Measurements from ENCODE around the gene IGSF21.

The IGSF21 gene

GRCh38 chr1:18376661-18377060 is 269.1 kb downstream of the IGSF21 start:
- no peak for DNase-seq

GRCh38 chr1:18380288-18380687 is 272.7 kb downstream of the IGSF21 start:
- DNase-seq = no peak

GRCh38 chr1:18384059-18384458 is 276.5 kb downstream of the IGSF21 start:
- no peak for DNase-seq

- DNase-seq = no peak
Measured at GRCh38 chr1:18384471-18384870, 276.9 kb downstream of the IGSF21 start.

GRCh38 chr1:18385239-18385790 is 277.7 kb downstream of the IGSF21 start:
- DNase-seq = no peak

- DNase-seq = no peak
Measured at GRCh38 chr1:18386591-18386990, 279.0 kb downstream of the IGSF21 start.

- DNase-seq = no peak
Measured at GRCh38 chr1:18387307-18387706, 279.7 kb downstream of the IGSF21 start.

- DNase-seq = no peak
Measured at GRCh38 chr1:18390953-18391352, 283.4 kb downstream of the IGSF21 start.

- DNase-seq = no peak
Measured at GRCh38 chr1:18394563-18395156, 287.1 kb downstream of the IGSF21 start.

- DNase-seq = no peak
Measured at GRCh38 chr1:18396247-18396980, 288.8 kb downstream of the IGSF21 start.

- no peak for DNase-seq
Measured at GRCh38 chr1:18397641-18398040, 290.0 kb downstream of the IGSF21 start.

GRCh38 chr1:18398791-18399530 is 291.4 kb downstream of the IGSF21 start:
- DNase-seq = no peak

GRCh38 chr1:18400347-18401102 is 292.9 kb downstream of the IGSF21 start:
- no peak for DNase-seq

- DNase-seq = no peak
Measured at GRCh38 chr1:18401921-18402320, 294.3 kb downstream of the IGSF21 start.

- no peak for DNase-seq
Measured at GRCh38 chr1:18404460-18404859, 296.9 kb downstream of the IGSF21 start.

- no peak for DNase-seq
Measured at GRCh38 chr1:18407166-18408045, 299.8 kb downstream of the IGSF21 start.

GRCh38 chr1:18408656-18409370 is 301.2 kb downstream of the IGSF21 start:
- DNase-seq = no peak

GRCh38 chr1:18409609-18410237 is 302.1 kb downstream of the IGSF21 start:
- DNase-seq = no peak

GRCh38 chr1:18410407-18410806 is 302.8 kb downstream of the IGSF21 start:
- no peak for DNase-seq

- no peak for DNase-seq
Measured at GRCh38 chr1:18411321-18411720, 303.7 kb downstream of the IGSF21 start.
